HUES64 (cell line): Measurements from ENCODE around the gene DCLK3.

Experiments
- H3K27ac ChIP-seq: 2 replicates; pipeline ENCODE4 v1.7.0; 2013; ENCODE audit warnings: low read depth, low read length, inconsistent platforms
- H3K27me3 ChIP-seq: 2 replicates; pipeline ENCODE4 v1.6.1; 2013; ENCODE audit warnings: mild to moderate bottlenecking, low read length; ENCODE audit not compliant: insufficient read depth
- H3K36me3 ChIP-seq: 2 replicates; pipeline ENCODE4 v1.6.1; 2013; ENCODE audit warnings: mild to moderate bottlenecking, low read length; ENCODE audit not compliant: insufficient read depth
- H3K4me1 ChIP-seq: 2 replicates; pipeline ENCODE4 v1.6.1; 2013; ENCODE audit warnings: mild to moderate bottlenecking, low read length, moderate library complexity; ENCODE audit not compliant: insufficient read depth
- H3K4me3 ChIP-seq: 2 replicates; pipeline ENCODE4 v1.5.1; 2013; ENCODE audit warnings: mild to moderate bottlenecking, low read length, moderate library complexity
- H3K9ac ChIP-seq: 2 replicates; pipeline ENCODE4 v1.6.1; 2013; ENCODE audit warnings: mild to moderate bottlenecking, low read depth, low read length
- H3K9me3 ChIP-seq: 2 replicates; pipeline ENCODE4 v1.6.1; 2013; ENCODE audit warnings: low read depth, low read length; ENCODE audit not compliant: insufficient read depth
- WGBS: fragments of 150-250, 120-280 bp; methylation state at CpG from one replicate; pipeline ENCODE4 v1.1.7; 2013; ENCODE audit warnings: missing lambda C conversion rate; 5-methylcytosine and 5-hydroxymethylcytosine counted together

DCLK3 gene

DNA sequence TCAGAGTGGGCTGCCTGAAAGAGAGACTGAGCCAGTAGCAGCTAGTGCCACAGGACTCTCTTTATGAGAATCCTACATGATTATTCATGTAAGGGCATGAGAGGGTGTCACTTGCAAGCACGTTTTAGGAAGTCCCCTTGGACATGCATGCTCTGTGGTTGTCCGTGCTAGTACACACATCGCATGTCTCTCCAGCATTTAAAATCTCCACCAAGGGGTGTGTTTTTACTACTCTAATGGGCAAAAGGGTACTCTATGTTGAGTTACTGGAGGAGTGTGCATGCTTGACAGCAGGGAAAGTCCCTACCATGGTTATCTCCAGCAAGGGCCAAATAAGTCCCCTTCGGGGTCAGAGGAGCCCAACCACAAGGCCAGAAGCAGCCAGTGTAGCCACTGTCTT lies 70.7 kb downstream of the DCLK3 start:
- Histone ChIP-seq H3K4me1 (peaks cover 8% of the 10 kb centered on the region; the same call in 1 of the 2 replicates), H3K4me3 (no peak overlapping the region), H3K27ac (no peak overlapping the region), H3K9me3 (peaks cover 9% of the 10 kb centered on the region; the same call in 1 of the 2 replicates), H3K27me3 (no peaks in the 10 kb centered on the region), H3K36me3 (no peaks in the 10 kb centered on the region), H3K9ac (no peak overlapping the region)
- 94% methylated on average over 4 of the region's 4 CpGs for WGBS

DNA sequence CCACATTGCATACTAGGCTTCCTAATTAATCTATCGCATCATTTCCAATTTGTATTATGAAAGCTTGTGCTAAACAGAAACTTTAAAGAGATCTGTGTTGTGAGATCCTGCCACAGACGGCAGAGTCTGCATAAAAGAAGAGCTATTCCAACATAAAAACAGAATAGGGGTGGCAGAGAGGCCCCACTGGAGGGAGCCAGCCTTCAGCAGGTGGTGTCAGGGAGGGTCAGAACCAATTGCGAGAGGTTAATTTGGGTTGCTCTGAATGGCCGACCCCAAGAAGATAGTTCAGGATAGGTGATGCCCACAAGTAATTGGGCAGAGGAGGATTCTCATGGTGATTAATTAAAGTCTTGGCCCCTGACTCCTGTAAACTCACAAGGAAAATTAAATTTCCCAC lies 74.8 kb downstream of the DCLK3 start:
- no peak overlapping the region for H3K27ac ChIP-seq

DNA sequence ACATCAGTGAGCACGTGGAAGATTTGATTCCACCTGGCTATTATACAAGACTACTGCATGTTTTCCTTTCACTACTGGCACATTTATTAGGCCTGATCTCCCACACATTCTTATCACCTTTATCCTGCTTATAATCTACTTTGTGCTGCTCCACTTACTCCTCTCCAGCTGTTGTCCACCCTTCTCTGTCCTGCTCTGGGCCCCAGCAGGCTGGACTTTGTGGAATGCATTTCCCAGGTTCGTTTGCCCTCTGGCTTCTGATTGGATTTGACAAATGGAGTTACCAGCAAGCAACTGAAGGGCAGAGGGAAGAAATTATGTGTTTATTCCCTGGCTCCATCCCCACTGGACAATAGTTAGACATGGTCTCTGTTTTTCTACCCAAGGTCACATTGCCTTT lies 75.5 kb downstream of the DCLK3 start:
- Histone ChIP-seq H3K9me3 (peaks cover 7% of the 10 kb centered on the region; the same call in 1 of the 2 replicates), H3K4me1 (peaks cover 8% of the 10 kb centered on the region; the same call in 1 of the 2 replicates), H3K27me3 (no peaks in the 10 kb centered on the region), H3K36me3 (no peaks in the 10 kb centered on the region), H3K9ac (no peak overlapping the region), H3K4me3 (no peak overlapping the region), H3K27ac (no peak overlapping the region)
- WGBS = 86% methylated on average over 2 of the region's 2 CpGs

More for the DNA sequence above, 74.8 kb downstream of the DCLK3 start:
- Histone ChIP-seq H3K9me3 (peaks cover 9% of the 10 kb centered on the region; the same call in 1 of the 2 replicates), H3K9ac (no peak overlapping the region), H3K4me3 (no peak overlapping the region), H3K27me3 (no peaks in the 10 kb centered on the region), H3K36me3 (no peaks in the 10 kb centered on the region), H3K4me1 (peaks cover 8% of the 10 kb centered on the region; the same call in 1 of the 2 replicates)
- WGBS = 86% methylated on average over 4 of the region's 4 CpGs

DNA sequence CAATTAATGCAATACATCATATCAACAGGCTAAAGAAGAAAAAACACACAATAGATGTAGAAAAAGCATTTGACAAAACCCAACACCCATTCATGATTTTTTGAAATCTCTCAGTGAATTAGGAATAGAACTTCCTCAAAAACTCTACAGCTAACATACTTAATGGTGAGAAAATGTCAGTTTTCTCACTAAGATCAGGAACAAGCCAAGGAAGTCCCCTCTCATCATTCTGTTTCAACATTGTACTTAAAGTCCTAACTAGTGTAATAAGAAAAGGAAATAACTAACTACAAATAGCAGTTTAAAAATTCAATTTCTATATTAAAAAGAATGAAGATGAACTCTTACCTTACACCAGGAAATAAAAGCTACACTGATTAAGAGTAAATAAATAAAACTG lies 77.8 kb downstream of the DCLK3 start:
- Histone ChIP-seq H3K4me1 (peaks cover 8% of the 10 kb centered on the region; the same call in 1 of the 2 replicates), H3K36me3 (no peaks in the 10 kb centered on the region), H3K27ac (no peak overlapping the region), H3K9ac (no peak overlapping the region), H3K4me3 (no peak overlapping the region), H3K9me3 (no peaks in the 10 kb centered on the region), H3K27me3 (no peaks in the 10 kb centered on the region)

DNA sequence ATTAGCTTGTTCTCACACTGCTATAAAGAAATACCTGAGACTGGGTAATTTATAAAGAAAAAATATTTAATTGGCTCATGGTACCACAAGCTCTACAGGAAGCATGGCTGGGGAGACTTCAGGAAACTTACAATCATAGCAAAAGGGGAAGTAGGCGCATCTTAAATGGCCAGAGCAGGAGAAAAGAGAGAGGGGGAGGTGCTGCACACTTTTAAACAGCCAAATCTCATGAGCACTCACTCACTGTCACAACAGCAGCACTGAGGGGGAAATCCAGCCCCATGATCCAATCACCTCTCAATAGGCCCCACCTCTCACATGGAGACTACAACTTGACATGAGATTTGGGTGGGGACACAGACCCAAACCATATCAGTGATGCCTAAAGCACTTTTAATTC lies 82.5 kb downstream of the DCLK3 start:
- Histone ChIP-seq H3K9me3 (peaks cover 14% of the 10 kb centered on the region), H3K27ac (no peak overlapping the region), H3K4me1 (no peaks in the 10 kb centered on the region), H3K9ac (no peak overlapping the region), H3K4me3 (no peak overlapping the region), H3K27me3 (no peaks in the 10 kb centered on the region), H3K36me3 (no peaks in the 10 kb centered on the region)
- 92% methylated on average over 1 of the region's 1 CpG for WGBS

DNA sequence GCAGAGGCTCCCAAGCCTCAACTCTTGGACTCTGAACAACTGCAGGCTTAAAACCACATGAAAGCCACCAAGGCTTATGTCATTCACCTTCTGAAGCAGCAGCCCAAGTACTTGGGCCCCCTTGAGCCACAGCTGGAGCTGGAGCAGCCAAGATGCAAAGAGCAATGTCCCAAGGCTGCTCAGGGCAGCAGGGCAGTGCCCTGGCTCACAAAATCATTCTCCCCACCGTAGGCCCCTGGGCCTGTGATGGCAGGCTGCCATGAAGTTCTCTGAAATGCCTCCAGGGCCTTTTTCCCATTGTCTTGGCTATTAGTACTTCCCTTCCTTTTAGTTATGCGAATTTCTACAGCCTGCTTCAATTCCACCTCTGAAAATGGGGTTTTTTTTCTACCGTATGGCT lies 83.4 kb downstream of the DCLK3 start:
- no peaks in the 10 kb centered on the region for H3K4me1 ChIP-seq
- no peak overlapping the region for H3K27ac ChIP-seq
- no peaks in the 10 kb centered on the region for H3K27me3 ChIP-seq
- H3K9me3 ChIP-seq = peaks cover 14% of the 10 kb centered on the region
- H3K4me3 ChIP-seq = no peak overlapping the region
- no peaks in the 10 kb centered on the region for H3K36me3 ChIP-seq
- 84% methylated on average over 3 of the region's 3 CpGs for WGBS
- no peak overlapping the region for H3K9ac ChIP-seq

DNA sequence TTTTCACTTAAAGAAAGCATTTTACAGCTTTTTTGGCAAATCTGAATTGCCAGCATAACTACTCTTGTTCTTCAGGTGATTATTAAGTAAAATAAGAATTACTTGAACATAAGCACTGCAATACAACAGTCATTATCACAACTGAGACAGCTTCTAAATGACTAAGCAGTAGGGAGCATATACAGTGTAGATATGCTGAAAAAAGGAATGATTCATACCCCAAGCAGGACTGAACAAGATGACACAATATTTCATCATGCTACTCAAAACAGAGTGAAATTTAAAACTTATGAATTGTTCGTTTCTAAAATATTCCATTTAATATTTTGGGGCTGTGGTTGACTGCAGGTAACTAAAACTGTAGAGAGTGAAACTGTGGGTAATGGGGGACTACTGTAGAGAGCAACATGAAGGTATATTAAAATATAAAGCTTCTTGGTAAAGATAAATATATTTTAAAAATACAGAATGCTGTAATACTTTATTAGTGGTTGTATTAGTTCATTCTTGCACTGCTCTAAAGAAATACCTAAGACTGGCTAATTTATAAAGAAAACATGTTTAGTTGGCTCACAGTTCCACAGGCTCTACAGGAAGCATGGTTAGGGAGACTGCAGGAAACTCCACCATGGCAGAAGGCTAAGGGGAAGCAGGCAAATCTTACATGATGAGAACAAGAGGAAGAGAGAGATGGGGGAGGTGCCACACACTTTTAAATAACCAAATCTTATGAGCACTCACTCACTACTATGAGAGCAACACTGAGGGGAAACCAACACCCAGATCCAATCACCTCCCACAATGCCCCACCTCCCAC lies 84.8 kb downstream of the DCLK3 start:
- no peaks in the 10 kb centered on the region for H3K36me3 ChIP-seq
- peaks cover 14% of the 10 kb centered on the region for H3K9me3 ChIP-seq
- H3K27ac ChIP-seq = no peak overlapping the region
- no peaks in the 10 kb centered on the region for H3K27me3 ChIP-seq
- no peaks in the 10 kb centered on the region for H3K4me1 ChIP-seq
- WGBS = 100% methylated on average over 1 of the region's 1 CpG
- H3K9ac ChIP-seq = no peak overlapping the region
- no peak overlapping the region for H3K4me3 ChIP-seq

DNA sequence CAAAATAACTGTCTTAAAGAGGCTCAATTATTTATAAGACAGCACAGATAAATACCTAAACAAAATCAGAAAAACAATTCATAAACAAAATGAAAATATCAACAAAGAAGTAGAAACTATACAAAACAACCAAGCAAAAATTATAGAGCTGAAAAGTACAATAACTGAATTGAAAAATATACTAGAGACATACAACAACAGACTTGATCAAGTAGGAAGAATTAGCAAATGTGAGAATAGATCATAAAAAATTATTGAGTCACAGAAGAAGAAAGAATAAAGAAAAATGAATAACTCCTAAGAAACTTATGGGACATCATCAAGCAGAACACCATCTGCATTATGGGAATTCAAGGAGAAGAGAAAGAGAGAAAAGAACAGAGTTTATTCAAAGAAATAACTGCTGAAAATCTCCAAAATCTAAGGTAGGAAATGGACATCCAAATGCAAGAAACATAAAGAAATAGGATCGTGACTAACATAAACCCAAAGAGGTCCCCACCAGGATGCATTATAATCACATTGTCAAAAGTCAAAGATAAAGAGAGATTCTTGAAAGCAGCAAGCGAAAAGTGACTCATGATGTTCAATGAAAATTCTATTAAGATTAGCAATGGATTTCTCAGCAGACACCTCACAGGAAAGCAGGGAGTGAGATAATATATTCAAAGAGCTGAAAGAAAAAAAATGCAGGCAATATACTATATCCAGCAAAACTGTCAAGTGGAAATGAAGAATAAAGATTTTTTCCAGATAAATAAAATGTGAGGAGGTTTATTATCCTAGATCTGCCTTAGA lies 85.9 kb downstream of the DCLK3 start:
- no peak overlapping the region for H3K4me3 ChIP-seq
- no peak overlapping the region for H3K9ac ChIP-seq
- no peaks in the 10 kb centered on the region for H3K4me1 ChIP-seq
- no peak overlapping the region for H3K27ac ChIP-seq
- no peaks in the 10 kb centered on the region for H3K36me3 ChIP-seq
- 100% methylated on average over 1 of the region's 2 CpGs for WGBS
- no peaks in the 10 kb centered on the region for H3K27me3 ChIP-seq
- H3K9me3 ChIP-seq = peaks cover 14% of the 10 kb centered on the region

DNA sequence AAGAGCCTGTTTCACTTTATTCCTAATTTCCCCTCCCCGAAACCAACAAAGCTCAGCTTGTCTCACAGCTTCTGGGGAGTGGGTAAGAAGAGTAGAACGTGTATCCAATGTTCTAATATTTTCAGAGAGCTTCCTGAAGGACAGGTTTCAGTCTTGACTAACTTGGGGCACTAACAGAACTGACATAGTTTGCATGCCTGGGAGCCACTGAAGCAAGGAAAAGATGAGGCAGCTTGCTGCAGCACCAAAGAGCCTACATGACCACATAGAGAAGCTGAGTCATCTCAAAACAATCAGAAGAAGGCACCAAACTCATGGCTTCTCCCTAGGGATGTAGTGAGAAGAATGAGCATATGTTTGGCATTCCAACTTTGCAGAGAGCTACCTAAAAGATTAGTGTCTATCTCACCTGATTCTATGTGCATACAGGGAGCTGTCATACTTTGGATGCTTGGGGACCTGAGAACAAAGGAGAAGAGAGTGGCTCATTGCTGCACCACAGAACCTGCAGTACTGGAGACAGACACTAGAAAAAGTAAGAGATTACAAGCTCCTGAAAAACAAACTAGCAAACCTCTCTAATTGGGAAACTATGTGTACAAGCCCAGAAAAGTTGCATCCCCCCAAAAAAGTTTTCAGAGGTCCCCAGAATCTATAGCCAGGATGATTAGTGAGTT lies 86.9 kb downstream of the DCLK3 start:
- 81% methylated on average over 1 of the region's 2 CpGs for WGBS
- Histone ChIP-seq H3K9me3 (peaks cover 14% of the 10 kb centered on the region), H3K4me1 (no peaks in the 10 kb centered on the region), H3K4me3 (no peak overlapping the region), H3K27ac (no peak overlapping the region; the same call in 1 of the 2 replicates), H3K9ac (no peak overlapping the region), H3K27me3 (no peaks in the 10 kb centered on the region), H3K36me3 (no peaks in the 10 kb centered on the region)

DNA sequence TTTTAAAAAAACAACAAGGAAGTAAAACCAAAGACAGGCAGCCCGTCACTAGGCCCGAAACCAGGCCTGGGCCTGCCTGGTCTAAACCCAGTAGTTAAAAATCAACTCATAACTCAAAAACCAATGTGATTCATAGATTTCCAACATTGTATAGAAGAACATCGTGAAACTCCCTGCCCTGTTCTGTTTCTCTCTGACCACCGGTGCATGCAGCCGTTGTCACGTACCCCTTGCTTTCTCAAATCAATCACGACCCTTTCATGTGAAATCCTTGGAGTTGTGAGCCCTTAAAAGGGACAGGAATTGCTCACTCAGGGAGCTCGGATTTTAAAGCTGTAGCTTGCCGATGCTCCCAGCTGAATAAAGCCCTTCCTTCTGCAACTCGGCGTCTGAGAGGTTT lies 89.5 kb downstream of the DCLK3 start:
- no peak overlapping the region for H3K27ac ChIP-seq
- no peaks in the 10 kb centered on the region for H3K36me3 ChIP-seq
- 91% methylated on average over 11 of the region's 11 CpGs for WGBS
- no peak overlapping the region for H3K4me3 ChIP-seq
- no peaks in the 10 kb centered on the region for H3K4me1 ChIP-seq
- no peaks in the 10 kb centered on the region for H3K27me3 ChIP-seq
- peaks cover 4% of the 10 kb centered on the region; the same call in 1 of the 2 replicates for H3K9me3 ChIP-seq
- H3K9ac ChIP-seq = no peak overlapping the region

DNA sequence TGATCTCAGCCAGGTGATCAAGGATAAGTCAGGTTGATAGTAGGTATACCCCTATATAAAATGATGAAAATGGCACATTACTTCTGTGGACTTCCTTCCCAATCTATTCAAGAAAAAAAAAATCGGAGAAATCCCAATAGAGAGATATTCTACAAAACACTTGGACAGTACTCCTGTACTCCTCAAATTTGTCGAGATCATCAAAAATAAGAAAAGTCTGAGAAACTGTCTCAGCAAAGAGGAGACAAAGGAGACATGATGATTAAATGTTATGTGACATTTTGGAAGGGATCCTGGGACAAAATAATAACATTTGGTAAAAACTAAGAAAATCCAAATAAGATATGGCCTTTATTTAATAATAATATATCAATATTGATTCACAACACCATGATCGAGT lies 94.6 kb downstream of the DCLK3 start:
- H3K4me1 ChIP-seq = no peaks in the 10 kb centered on the region
- no peaks in the 10 kb centered on the region for H3K36me3 ChIP-seq
- no peaks in the 10 kb centered on the region for H3K27me3 ChIP-seq
- no peak overlapping the region for H3K27ac ChIP-seq
- no peak overlapping the region for H3K4me3 ChIP-seq
- no peak overlapping the region for H3K9ac ChIP-seq
- no peaks in the 10 kb centered on the region for H3K9me3 ChIP-seq
- 89% methylated on average over 3 of the region's 3 CpGs for WGBS
